SK-N-MC (cell line): ENCODE data around the gene SBF2.

Experiments used
- EZH2 ChIP-seq: fragments of 200-600 bp; sonication (generic); IDR thresholded peaks from one replicate; pipeline ENCODE4 v1.6.1; 2017; ENCODE audit warnings: antibody characterized with exemption
- FOXP2 ChIP-seq: optimal IDR thresholded peaks from 2 replicates; pipeline ENCODE3; 2011; ENCODE audit warnings: mild to moderate bottlenecking, moderate library complexity; ENCODE audit not compliant: insufficient read depth; ENCODE audit errors: extremely low read length, control extremely low read depth
- POLR2AphosphoS5 ChIP-seq: IDR thresholded peaks from 2 replicates; pipeline ENCODE4 v1.6.1; 2012; ENCODE audit warnings: mild to moderate bottlenecking, low read depth, low read length, borderline replicate concordance

- TF ChIP-seq EZH2 = no peak
- TF ChIP-seq POLR2AphosphoS5 = no peak
- TF ChIP-seq FOXP2 = no peak
Observed at GRCh38 chr11:9838961-9839360, 455.1 kb downstream of the SBF2 start.
